ENCODE measurements around the gene DPYSL3. TPM values are rescaled to one million over a fixed set of nuclear protein-coding genes. Genes with fewer than 3 reads are reported as not detected.

DPYSL3 gene
- total and polyA plus RNA-seq, 2 donors (not counting 3 experiments of a cell fraction or from before 2014, with no cell fraction given), result 80.3 to 146 TPM

GRCh38 chr5:147539053-147539452, 29.2 kb upstream of the DPYSL3 start:
- Histone ChIP-seq H3K9ac (replicated peaks; ENCODE audit: extremely low read depth, insufficient read depth, low read length) (no peak overlapping the region), H2AFZ (ENCODE audit: low read depth, low read length) (peak overlapping the region; percentile 15), H3K27me3 (ENCODE audit: control insufficient read depth in 2 of 2, insufficient read depth in 2 of 2, low read length in 2 of 2) (no peaks in the 10 kb centered on the region), H3K27ac (ENCODE audit: insufficient read depth, low read depth, low read length) (no peak overlapping the region), H3K79me2 (ENCODE audit: control insufficient read depth, insufficient read depth, low read length) (no peaks in the 10 kb centered on the region), H3K9me1 (replicated peaks; ENCODE audit: control insufficient read depth, extremely low read depth, insufficient read depth, low read length) (no peaks in the 10 kb centered on the region), H4K20me1 (replicated peaks; ENCODE audit: control insufficient read depth, extremely low read depth, insufficient read depth, low read length) (no peaks in the 10 kb centered on the region), H3K4me1 (ENCODE audit: control insufficient read depth, extremely low read depth, insufficient read depth, low read length) (peaks cover 33% of the 10 kb centered on the region), H3K36me3 (ENCODE audit: control insufficient read depth in 2 of 2, extremely low read depth in 1 of 2, insufficient read depth in 2 of 2, low read length in 2 of 2) (no peaks in the 10 kb centered on the region), H3K4me2 (ENCODE audit: insufficient read depth, low read length) (no peak overlapping the region), H3K4me3 (replicated peaks in 1 of 3; ENCODE audit: insufficient read depth in 1 of 3, low read depth in 1 of 3, low read length in 3 of 3) (no peak overlapping the region), H3K9me3 (replicated peaks; ENCODE audit: control insufficient read depth, insufficient read depth, low read length) (no peaks in the 10 kb centered on the region)
- POLR2A ChIA-PET, result no interaction called here
- no TSS peak for BruUV-seq (replicated peaks)
- TF ChIP-seq MYC (IDR thresholded peaks at IDR 0.05; ENCODE audit: low read depth, low read length) (no peak), EZH2 (IDR thresholded peaks at IDR 0.05; ENCODE audit: borderline replicate concordance, low read depth, low read length, severe bottlenecking) (no peak), POLR2AphosphoS5 (IDR thresholded peaks at IDR 0.05; ENCODE audit: insufficient read depth, low read depth, low read length) (no peak), FOS (IDR thresholded peaks at IDR 0.05; ENCODE audit: borderline replicate concordance, insufficient read depth, low read length) (peak; percentile 81), JUN (IDR thresholded peaks at IDR 0.05; ENCODE audit: borderline replicate concordance, insufficient read depth, insufficient read length, low read depth) (peak; percentile 63), CTCF (IDR thresholded peaks at IDR 0.05; ENCODE audit: extremely low read depth in 1 of 2, insufficient read depth in 1 of 2, low read depth in 1 of 2, low read length in 2 of 2) (no peak), GATA2 (IDR thresholded peaks at IDR 0.05; ENCODE audit: insufficient read depth, insufficient read length, low read depth, low read length) (no peak), POLR2A (IDR thresholded peaks at IDR 0.05; ENCODE audit: low read depth, low read length) (no peak), MAX (IDR thresholded peaks at IDR 0.05; ENCODE audit: insufficient read depth, insufficient read length) (no peak)
- DNase-seq (ENCODE audit: low read depth, low spot score) (peak; percentile 53), FAIRE-seq (peak; percentile 42)
- intact Hi-C loops (cut with micrococcal nuclease), result loop anchor here (2.0 kb wide), 1 partner anchor 16 kb away; no protein-coding TSS in a partner anchor
- CTCF ChIA-PET, result interaction anchor here (0.8 to 2.9 kb wide), 13 partner anchors 9 to 85 kb away, joined by 3 to 10 read pairs (median 3); partner anchors contain the start of gene DPYSL3
- dilution Hi-C loops (cut with MboI; ENCODE audit: extremely low pct_ligation_motif_present, low sequenced_read_pairs), result no loop called here
